Mesenchymal stem cell (in vitro differentiated cells and primary cell): ENCODE results near the gene TSACC.

Source experiments
- DNase-seq: peaks from one replicate; pipeline ENCODE4 v3.0.0-alpha.2; 2013
- H2AFZ ChIP-seq: one replicate; pipeline ENCODE4 v1.6.1; 2013; ENCODE audit warnings: low read depth, mild to moderate bottlenecking, control low read depth, inconsistent platforms, low read length, moderate library complexity
- H2AK5ac ChIP-seq: 2 replicates; pipeline ENCODE4 v1.6.1; 2013; ENCODE audit warnings: low read length, moderate library complexity, mild to moderate bottlenecking, inconsistent platforms; ENCODE audit not compliant: severe bottlenecking
- H2BK120ac ChIP-seq: one replicate; pipeline ENCODE4 v1.6.1; 2013; ENCODE audit warnings: low read depth, mild to moderate bottlenecking, inconsistent platforms, low read length, moderate library complexity
- H2BK12ac ChIP-seq, 2 experiments: one replicate each; pipeline ENCODE4 v1.6.1; 2013; ENCODE audit warnings: inconsistent platforms in 2 of 2, low read length in 2 of 2, mild to moderate bottlenecking in 2 of 2, moderate library complexity in 2 of 2, control low read depth in 1 of 2
- H2BK15ac ChIP-seq: one replicate; pipeline ENCODE4 v1.6.1; 2013; ENCODE audit warnings: mild to moderate bottlenecking, low read depth, inconsistent platforms; ENCODE audit not compliant: poor library complexity, severe bottlenecking
- H2BK5ac ChIP-seq: 2 replicates; pipeline ENCODE4 v1.6.1; 2013; ENCODE audit warnings: low read depth, mild to moderate bottlenecking, low read length, control low read depth, inconsistent platforms; ENCODE audit not compliant: poor library complexity, severe bottlenecking
- H3K14ac ChIP-seq, 2 experiments: one replicate each; pipeline ENCODE4 v1.6.1; 2013; ENCODE audit warnings: inconsistent platforms in 2 of 2, low read length in 2 of 2, control low read depth in 1 of 2, mild to moderate bottlenecking in 1 of 2, moderate library complexity in 1 of 2
- H3K18ac ChIP-seq, 2 experiments: one replicate each; pipeline ENCODE4 v1.6.1; 2013; ENCODE audit warnings: inconsistent platforms in 2 of 2, low read length in 2 of 2, control low read depth in 1 of 2, low read depth in 1 of 2, mild to moderate bottlenecking in 1 of 2
- H3K23ac ChIP-seq, 2 experiments: one replicate each; pipeline ENCODE4 v1.6.1; 2013; ENCODE audit warnings: inconsistent platforms in 2 of 2, low read length in 2 of 2, mild to moderate bottlenecking in 2 of 2, moderate library complexity in 2 of 2, control low read depth in 1 of 2
- H3K27ac ChIP-seq: 2 replicates; pipeline ENCODE4 v1.5.1; 2013; ENCODE audit warnings: mild to moderate bottlenecking, moderate library complexity, low read length, control low read depth, inconsistent platforms; ENCODE audit not compliant: poor library complexity, severe bottlenecking
- H3K27me3 ChIP-seq, 2 experiments: 2 replicates each; pipeline versions ENCODE4 v1.6.1 to v1.7.0; 2013; ENCODE audit warnings: low read length in 2 of 2, mild to moderate bottlenecking in 2 of 2, moderate library complexity in 2 of 2, control low read depth in 1 of 2, inconsistent platforms in 1 of 2; ENCODE audit not compliant: control insufficient read depth in 1 of 2, insufficient read depth in 1 of 2
- H3K36me3 ChIP-seq, 2 experiments: 2 replicates each; pipeline versions ENCODE4 v1.6.1 to v1.7.0; 2013; ENCODE audit warnings: low read length in 2 of 2, control low read depth in 1 of 2, inconsistent platforms in 1 of 2, low read depth in 1 of 2, mild to moderate bottlenecking in 1 of 2; ENCODE audit not compliant: insufficient read depth in 2 of 2, control insufficient read depth in 1 of 2
- H3K4ac ChIP-seq, 2 experiments: one replicate each; pipeline ENCODE4 v1.6.1; 2013; ENCODE audit warnings: inconsistent platforms in 2 of 2, low read length in 2 of 2, mild to moderate bottlenecking in 2 of 2, moderate library complexity in 2 of 2, control low read depth in 1 of 2, low read depth in 1 of 2
- H3K4me1 ChIP-seq: 2 replicates; pipeline ENCODE4 v1.6.1; 2013; ENCODE audit warnings: low read depth, low read length, control low read depth; ENCODE audit not compliant: control insufficient read depth, insufficient read depth
- H3K4me2 ChIP-seq: 2 replicates; pipeline ENCODE4 v1.6.1; 2013; ENCODE audit warnings: low read length, mild to moderate bottlenecking, inconsistent platforms; ENCODE audit not compliant: poor library complexity, severe bottlenecking
- H3K4me3 ChIP-seq, 2 experiments: 2 replicates each; pipeline versions ENCODE4 v1.5.1 to v1.7.0; 2013; ENCODE audit warnings: low read length in 2 of 2, mild to moderate bottlenecking in 2 of 2, control low read depth in 1 of 2, low read depth in 1 of 2; ENCODE audit not compliant: insufficient read depth in 1 of 2
- H3K79me1 ChIP-seq: replicated peaks from 2 replicates; pipeline ENCODE4 v1.6.1; 2013; ENCODE audit warnings: mild to moderate bottlenecking, control low read depth, low read length, inconsistent platforms; ENCODE audit not compliant: poor library complexity, severe bottlenecking
- H3K9ac ChIP-seq: 2 replicates; pipeline ENCODE4 v1.7.0; 2013; ENCODE audit warnings: mild to moderate bottlenecking, low read length, moderate library complexity
- H3K9me3 ChIP-seq: 2 replicates; pipeline ENCODE4 v1.7.0; 2013; ENCODE audit warnings: mild to moderate bottlenecking, low read length; ENCODE audit not compliant: control insufficient read depth
- H4K8ac ChIP-seq: one replicate; pipeline ENCODE4 v1.6.1; 2013; ENCODE audit warnings: inconsistent platforms, mild to moderate bottlenecking, low read length, moderate library complexity
- H4K91ac ChIP-seq: one replicate; pipeline ENCODE4 v1.6.1; 2013; ENCODE audit warnings: mild to moderate bottlenecking, low read length, inconsistent platforms
- WGBS: methylation state at CpG from one replicate; pipeline ENCODE4 v1.1.7; 2013; ENCODE audit warnings: mixed read lengths; 5-methylcytosine and 5-hydroxymethylcytosine counted together

TSACC gene

DNA sequence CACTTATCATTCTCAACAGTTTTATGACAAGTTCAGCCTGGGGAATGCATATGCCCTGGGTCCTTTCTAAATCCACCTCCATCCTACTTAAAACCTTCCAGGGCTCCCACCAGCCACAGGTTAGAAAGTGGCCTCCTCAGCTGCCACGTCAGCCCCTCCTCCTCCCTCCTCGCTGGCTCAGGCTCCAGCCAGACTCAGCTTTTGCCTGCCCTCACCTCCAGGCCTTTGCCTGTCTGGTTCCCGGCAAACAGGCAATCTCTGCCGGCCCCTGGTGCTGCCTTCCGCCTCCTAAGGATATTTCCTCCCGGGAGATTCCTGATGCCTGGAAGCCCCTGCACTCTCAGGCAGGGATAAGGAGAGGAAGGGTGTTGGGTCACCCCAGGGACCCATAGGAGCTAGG lies 40.2 kb downstream of the TSACC start:
- H3K4me3 ChIP-seq = no peak overlapping the region
- H2BK12ac ChIP-seq = peak overlapping the region in 1 of 2 experiments; percentile 42
- peaks cover 12 to 14% of the 10 kb centered on the region in 2 experiments for H3K27me3 ChIP-seq
- H2AK5ac ChIP-seq = no peak overlapping the region
- peak overlapping the region; percentile 64 for H2BK15ac ChIP-seq
- no peak overlapping the region for H3K9ac ChIP-seq
- H2AFZ ChIP-seq = no peak overlapping the region
- no peak overlapping the region for H4K91ac ChIP-seq
- no peak overlapping the region for H2BK5ac ChIP-seq
- H2BK120ac ChIP-seq = no peak overlapping the region
- 72% methylated on average over 6 of the region's 6 CpGs for WGBS
- no peak overlapping the region for H3K4ac ChIP-seq
- peak overlapping the region; percentile 12 for H4K8ac ChIP-seq
- H3K23ac ChIP-seq = no peak overlapping the region
- no peak for DNase-seq
- no peaks in the 10 kb centered on the region for H3K79me1 ChIP-seq
- H3K27ac ChIP-seq = no peak overlapping the region
- peak overlapping the region in 1 of 2 experiments; percentile 75 for H3K14ac ChIP-seq
- H3K4me1 ChIP-seq = peaks cover 1% of the 10 kb centered on the region
- peak overlapping the region in 1 of 2 experiments; percentile 19 for H3K18ac ChIP-seq
- no peaks in the 10 kb centered on the region for H3K9me3 ChIP-seq
- no peak overlapping the region for H3K4me2 ChIP-seq
- no peaks in the 10 kb centered on the region for H3K36me3 ChIP-seq

DNA sequence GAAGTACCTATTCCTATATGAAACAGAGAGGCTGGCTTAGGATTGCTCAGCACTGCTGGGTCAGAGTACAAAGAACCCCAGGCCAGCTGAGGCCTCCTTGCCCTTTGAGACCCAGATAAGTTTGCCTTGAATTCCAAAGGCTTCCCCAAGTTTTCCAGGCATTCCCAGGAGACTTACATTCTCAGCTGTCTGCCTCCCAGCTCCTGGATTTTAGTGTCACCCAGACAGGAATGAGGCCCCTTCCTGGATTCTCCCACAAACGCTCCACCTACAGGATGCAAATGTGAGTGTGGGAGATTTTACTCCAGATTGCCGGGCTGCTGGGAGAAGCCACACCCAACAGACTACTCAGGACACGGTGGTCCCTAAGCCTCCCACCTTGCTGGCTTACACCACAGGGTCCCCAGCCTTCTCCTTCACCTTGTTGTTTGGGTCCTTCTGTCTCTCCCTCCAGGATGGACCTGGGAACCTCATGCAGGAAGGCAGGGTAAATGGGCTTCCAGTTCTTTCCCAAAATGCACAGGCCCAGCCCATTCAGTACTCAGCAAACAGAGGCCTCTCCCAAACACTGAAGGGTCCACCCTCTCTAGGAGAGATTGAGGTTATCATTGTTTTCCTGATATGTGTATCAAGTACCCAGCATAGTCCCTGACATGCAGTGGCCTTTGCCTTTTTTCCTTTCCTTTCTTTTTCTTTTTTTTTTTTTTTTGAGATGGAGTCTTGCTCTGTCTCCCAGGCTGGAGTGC lies 41.3 kb downstream of the TSACC start:
- H3K4me2 ChIP-seq = no peak overlapping the region
- peaks cover 8 to 12% of the 10 kb centered on the region in 2 experiments for H3K27me3 ChIP-seq
- no peak overlapping the region for H3K4me3 ChIP-seq
- H3K23ac ChIP-seq = no peak overlapping the region
- H3K4ac ChIP-seq = no peak overlapping the region
- H3K9ac ChIP-seq = no peak overlapping the region
- no peak overlapping the region for H2BK120ac ChIP-seq
- H2AFZ ChIP-seq = no peak overlapping the region
- peak; percentile 33 for DNase-seq
- no peak overlapping the region for H2BK15ac ChIP-seq
- no peaks in the 10 kb centered on the region for H3K36me3 ChIP-seq
- H3K18ac ChIP-seq = no peak overlapping the region
- H2AK5ac ChIP-seq = no peak overlapping the region
- H3K27ac ChIP-seq = no peak overlapping the region
- no peak overlapping the region for H3K14ac ChIP-seq
- H3K79me1 ChIP-seq = no peaks in the 10 kb centered on the region
- no peak overlapping the region for H4K91ac ChIP-seq
- no peaks in the 10 kb centered on the region for H3K9me3 ChIP-seq
- H4K8ac ChIP-seq = peak overlapping the region; percentile 63
- WGBS = 9% methylated on average over 2 of the region's 3 CpGs
- H2BK12ac ChIP-seq = no peak overlapping the region
- no peak overlapping the region for H2BK5ac ChIP-seq
- peaks cover 1% of the 10 kb centered on the region for H3K4me1 ChIP-seq

GRCh38 chr1:156382561-156382960 lies 44.2 kb downstream of the TSACC start:
- no peak overlapping the region for H3K27ac ChIP-seq
- no peak overlapping the region for H2AFZ ChIP-seq
- H2AK5ac ChIP-seq = no peak overlapping the region
- H3K4me2 ChIP-seq = no peak overlapping the region
- H3K27me3 ChIP-seq = peaks cover 25 to 26% of the 10 kb centered on the region in 2 experiments
- H2BK5ac ChIP-seq = no peak overlapping the region
- H3K4me3 ChIP-seq = no peak overlapping the region
- no peak overlapping the region for H2BK15ac ChIP-seq
- H3K18ac ChIP-seq = no peak overlapping the region
- H3K9me3 ChIP-seq = no peaks in the 10 kb centered on the region
- H3K79me1 ChIP-seq = no peaks in the 10 kb centered on the region
- no peak overlapping the region for H3K4ac ChIP-seq
- H4K91ac ChIP-seq = no peak overlapping the region
- no peak overlapping the region for H3K23ac ChIP-seq
- peaks cover 1% of the 10 kb centered on the region for H3K4me1 ChIP-seq
- no peak overlapping the region for H2BK120ac ChIP-seq
- H4K8ac ChIP-seq = no peak overlapping the region
- H3K36me3 ChIP-seq = no peaks in the 10 kb centered on the region
- no peak for DNase-seq
- H3K14ac ChIP-seq = no peak overlapping the region
- 49% methylated on average over 6 of the region's 7 CpGs for WGBS
- no peak overlapping the region for H2BK12ac ChIP-seq
- H3K9ac ChIP-seq = no peak overlapping the region

GRCh38 chr1:156383023-156383422 lies 44.7 kb downstream of the TSACC start:
- H3K18ac ChIP-seq = no peak overlapping the region
- no peak overlapping the region for H3K9ac ChIP-seq
- DNase-seq = peak; percentile 71
- no peak overlapping the region for H2AK5ac ChIP-seq
- no peaks in the 10 kb centered on the region for H3K36me3 ChIP-seq
- 46% methylated on average over 9 of the region's 9 CpGs for WGBS
- no peak overlapping the region for H2BK5ac ChIP-seq
- H2BK15ac ChIP-seq = no peak overlapping the region
- H3K27ac ChIP-seq = no peak overlapping the region
- no peak overlapping the region for H3K4me2 ChIP-seq
- no peak overlapping the region for H4K91ac ChIP-seq
- no peak overlapping the region for H3K14ac ChIP-seq
- H3K4me1 ChIP-seq = peaks cover 1% of the 10 kb centered on the region
- H3K4me3 ChIP-seq = no peak overlapping the region
- H3K27me3 ChIP-seq = peaks cover 29 to 31% of the 10 kb centered on the region in 2 experiments
- no peak overlapping the region for H2AFZ ChIP-seq
- no peak overlapping the region for H2BK12ac ChIP-seq
- H3K23ac ChIP-seq = no peak overlapping the region
- no peak overlapping the region for H4K8ac ChIP-seq
- no peak overlapping the region for H2BK120ac ChIP-seq
- no peaks in the 10 kb centered on the region for H3K79me1 ChIP-seq
- no peaks in the 10 kb centered on the region for H3K9me3 ChIP-seq
- H3K4ac ChIP-seq = no peak overlapping the region
